ENCODE results near the gene TRAFD1. TPM values are rescaled to one million over a fixed set of nuclear protein-coding genes. Genes with fewer than 3 reads are reported as not detected.

TRAFD1 gene
- total RNA-seq, 1 donor from 2014 or later = 30.8 TPM

DNA sequence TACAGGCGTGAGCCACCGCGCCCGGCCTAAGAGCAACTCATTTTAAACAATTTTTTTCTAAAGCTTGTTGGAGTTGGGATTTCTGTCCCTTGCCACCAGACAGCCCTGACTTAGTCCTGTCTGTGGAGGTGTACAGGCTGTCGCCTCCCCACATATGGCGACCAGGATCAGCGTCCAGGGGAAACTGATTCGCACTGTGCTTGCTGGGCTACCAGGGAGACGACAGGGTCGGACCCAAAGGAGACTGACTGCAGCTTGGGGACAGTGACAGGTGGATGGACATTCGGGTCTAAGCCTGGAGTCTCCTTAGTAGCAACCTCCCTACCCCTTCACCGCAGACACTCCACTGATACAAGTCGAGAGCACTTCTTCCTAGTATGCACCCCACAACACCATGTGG, 40.3 kb downstream of the TRAFD1 start:
- FAIRE-seq = no peak
- no peak for DNase-seq (ENCODE audit: low read depth)
- Histone ChIP-seq H3K36me3 (ENCODE audit: control insufficient read depth, insufficient read depth, low read length) (peaks cover 1% of the 10 kb centered on the region), H3K4me3 (ENCODE audit: low read depth, low read length) (no peak overlapping the region), H3K27me3 (ENCODE audit: control insufficient read depth, insufficient read depth, low read length) (no peaks in the 10 kb centered on the region)
- TF ChIP-seq, protein P1, sequence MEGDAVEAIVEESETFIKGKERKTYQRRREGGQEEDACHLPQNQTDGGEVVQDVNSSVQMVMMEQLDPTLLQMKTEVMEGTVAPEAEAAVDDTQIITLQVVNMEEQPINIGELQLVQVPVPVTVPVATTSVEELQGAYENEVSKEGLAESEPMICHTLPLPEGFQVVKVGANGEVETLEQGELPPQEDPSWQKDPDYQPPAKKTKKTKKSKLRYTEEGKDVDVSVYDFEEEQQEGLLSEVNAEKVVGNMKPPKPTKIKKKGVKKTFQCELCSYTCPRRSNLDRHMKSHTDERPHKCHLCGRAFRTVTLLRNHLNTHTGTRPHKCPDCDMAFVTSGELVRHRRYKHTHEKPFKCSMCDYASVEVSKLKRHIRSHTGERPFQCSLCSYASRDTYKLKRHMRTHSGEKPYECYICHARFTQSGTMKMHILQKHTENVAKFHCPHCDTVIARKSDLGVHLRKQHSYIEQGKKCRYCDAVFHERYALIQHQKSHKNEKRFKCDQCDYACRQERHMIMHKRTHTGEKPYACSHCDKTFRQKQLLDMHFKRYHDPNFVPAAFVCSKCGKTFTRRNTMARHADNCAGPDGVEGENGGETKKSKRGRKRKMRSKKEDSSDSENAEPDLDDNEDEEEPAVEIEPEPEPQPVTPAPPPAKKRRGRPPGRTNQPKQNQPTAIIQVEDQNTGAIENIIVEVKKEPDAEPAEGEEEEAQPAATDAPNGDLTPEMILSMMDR (IDR thresholded peaks at IDR 0.05; ENCODE audit: insufficient read depth, low read length, severe bottlenecking) = no peak

DNA sequence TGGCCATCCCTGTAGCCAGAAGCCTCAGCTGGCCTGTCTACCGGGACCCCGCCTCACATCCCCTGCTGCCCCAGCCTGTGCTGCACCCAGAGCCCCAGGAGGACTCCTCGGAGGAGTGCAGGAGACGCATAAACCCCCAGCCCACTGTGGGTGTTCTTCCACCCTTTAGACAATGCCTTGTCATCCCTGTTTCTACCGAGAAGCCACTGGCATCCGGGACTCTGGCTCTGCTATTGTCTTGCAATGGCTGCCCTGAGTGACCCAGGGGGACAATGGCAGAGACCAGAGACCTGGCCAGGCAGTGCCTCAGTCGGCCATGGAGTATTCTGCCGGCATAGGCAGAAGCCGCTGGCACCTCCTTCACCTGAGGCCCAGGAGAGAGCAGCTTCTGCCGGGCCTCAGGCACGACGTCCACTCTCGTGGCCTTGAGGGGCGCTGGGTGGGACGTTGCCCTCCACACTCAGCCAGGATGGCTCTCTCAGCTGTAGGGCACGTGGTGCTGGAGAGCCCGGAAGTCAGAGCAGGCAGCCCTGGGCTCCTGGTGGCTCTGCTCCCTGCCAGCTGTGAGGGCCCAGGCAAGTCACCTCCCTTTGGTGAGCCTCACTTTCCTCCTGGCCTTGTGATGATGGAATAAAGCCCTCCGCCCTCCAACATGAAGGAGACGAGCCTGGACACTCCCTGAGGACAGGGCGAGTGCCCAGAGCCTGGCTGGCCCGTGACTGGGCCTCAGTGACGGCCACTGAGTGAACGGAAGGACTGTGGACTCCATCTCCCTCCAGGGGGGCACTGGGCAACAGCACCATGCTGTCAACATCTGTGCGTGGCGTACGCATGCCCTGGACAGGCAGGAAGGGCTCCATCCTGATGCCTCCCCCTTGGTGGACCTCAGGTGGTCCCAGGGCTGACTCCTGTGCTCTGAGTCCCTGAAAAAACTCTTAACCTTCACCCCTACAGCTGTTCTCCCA, 41.0 kb downstream of the TRAFD1 start:
- FAIRE-seq = no peak
- H3K27me3 ChIP-seq (ENCODE audit: control insufficient read depth, insufficient read depth, low read length) = no peaks in the 10 kb centered on the region
- TF ChIP-seq, protein P1 (IDR thresholded peaks at IDR 0.05; ENCODE audit: insufficient read depth, low read length, severe bottlenecking) = no peak
- no peak overlapping the region for H3K4me3 ChIP-seq (ENCODE audit: low read depth, low read length)
- peaks cover 6% of the 10 kb centered on the region for H3K36me3 ChIP-seq (ENCODE audit: control insufficient read depth, insufficient read depth, low read length)
- no peak for DNase-seq (ENCODE audit: low read depth)

DNA sequence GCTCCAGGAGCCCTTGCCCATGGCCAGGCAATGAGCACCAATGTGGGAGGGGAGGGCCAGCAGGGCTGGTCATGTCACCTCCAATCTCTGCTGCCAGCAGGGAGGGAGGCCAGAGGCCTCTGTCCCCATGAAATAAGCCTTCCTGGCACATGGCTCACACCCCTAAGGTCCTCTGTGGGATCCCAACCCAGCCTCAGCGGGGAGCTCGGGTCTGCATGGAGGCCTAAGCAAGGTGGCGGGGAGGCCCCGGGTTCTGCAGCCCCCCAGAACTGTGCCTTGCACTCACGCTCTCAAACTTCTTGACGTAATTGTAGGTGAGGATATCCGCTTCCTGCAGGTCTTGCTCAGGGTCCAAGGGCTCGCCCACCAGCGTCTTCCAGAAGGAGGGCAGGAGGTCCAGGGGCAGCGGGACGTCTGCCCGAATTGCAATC, 41.7 kb downstream of the TRAFD1 start:
- TF ChIP-seq, protein P1 (IDR thresholded peaks at IDR 0.05; ENCODE audit: insufficient read depth, low read length, severe bottlenecking) = no peak
- Histone ChIP-seq H3K36me3 (ENCODE audit: control insufficient read depth, insufficient read depth, low read length) (peaks cover 6% of the 10 kb centered on the region), H3K27me3 (ENCODE audit: control insufficient read depth, insufficient read depth, low read length) (no peaks in the 10 kb centered on the region), H3K4me3 (ENCODE audit: low read depth, low read length) (no peak overlapping the region)
- FAIRE-seq (no peak), DNase-seq (ENCODE audit: low read depth) (no peak)

DNA sequence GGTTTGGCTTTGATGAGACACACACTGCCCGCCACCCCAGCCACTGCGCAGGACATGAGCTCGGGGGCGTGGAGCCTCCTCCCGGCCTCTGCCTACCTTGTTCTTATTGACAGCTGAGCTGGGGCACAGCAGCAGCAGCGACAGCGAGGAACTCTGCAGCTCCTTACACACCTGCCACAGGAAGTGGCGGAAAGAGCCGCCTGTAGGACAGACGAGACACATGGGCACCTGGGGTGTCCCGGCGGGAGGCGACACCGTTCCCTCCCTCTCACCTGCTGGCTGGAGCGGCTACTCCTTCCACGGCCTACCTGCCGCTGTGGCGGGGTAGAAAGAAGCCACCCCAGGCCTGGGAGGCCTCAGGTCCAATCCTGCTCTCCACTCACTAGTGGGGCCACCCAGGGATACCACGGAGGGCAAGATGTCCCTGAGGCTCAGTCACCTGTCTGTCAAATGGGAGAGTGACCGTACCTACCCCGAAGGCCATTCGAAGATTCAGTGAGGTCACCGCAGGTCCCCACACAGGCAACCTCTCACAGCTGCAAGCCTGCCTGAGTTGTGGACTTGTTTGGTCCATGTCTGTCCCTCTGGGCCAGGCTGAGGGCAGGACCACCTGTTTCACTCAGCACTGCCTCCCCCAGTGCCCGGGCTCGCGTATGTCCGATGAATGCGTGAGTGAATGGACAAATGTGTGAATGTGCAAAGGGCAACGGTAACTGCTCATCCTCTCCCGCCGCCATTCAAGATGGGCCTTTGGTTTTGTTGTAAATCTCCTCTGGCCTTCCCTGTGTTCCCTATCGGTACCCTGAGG, 42.6 kb downstream of the TRAFD1 start:
- no peak for DNase-seq (ENCODE audit: low read depth)
- peaks cover 6% of the 10 kb centered on the region for H3K36me3 ChIP-seq (ENCODE audit: control insufficient read depth, insufficient read depth, low read length)
- TF ChIP-seq, protein P1 (IDR thresholded peaks at IDR 0.05; ENCODE audit: insufficient read depth, low read length, severe bottlenecking) = no peak
- no peaks in the 10 kb centered on the region for H3K27me3 ChIP-seq (ENCODE audit: control insufficient read depth, insufficient read depth, low read length)
- no peak overlapping the region for H3K4me3 ChIP-seq (ENCODE audit: low read depth, low read length)
- no peak for FAIRE-seq

DNA sequence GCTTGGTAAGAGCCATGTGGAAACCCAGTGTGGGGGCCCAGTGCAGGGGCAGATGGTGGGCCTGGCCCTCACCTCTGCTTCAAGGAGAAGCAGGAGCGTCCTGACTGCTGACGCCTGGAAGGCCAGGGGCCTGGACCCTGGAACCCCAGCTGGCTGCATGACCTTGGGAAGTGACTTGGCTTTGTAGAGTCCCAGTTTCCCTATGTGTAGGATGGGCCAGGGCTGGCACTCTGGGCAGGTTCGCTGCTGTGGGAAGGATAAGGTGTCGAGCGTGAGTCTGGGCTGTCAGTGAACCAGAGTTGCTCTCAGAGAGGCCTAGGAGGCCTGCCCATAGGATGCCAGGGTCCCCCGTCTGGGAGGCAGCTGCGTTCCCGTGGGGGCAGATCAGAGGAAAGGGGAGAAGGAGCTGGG, 43.2 kb downstream of the TRAFD1 start:
- Histone ChIP-seq H3K36me3 (ENCODE audit: control insufficient read depth, insufficient read depth, low read length) (peaks cover 6% of the 10 kb centered on the region), H3K4me3 (ENCODE audit: low read depth, low read length) (no peak overlapping the region), H3K27me3 (ENCODE audit: control insufficient read depth, insufficient read depth, low read length) (no peaks in the 10 kb centered on the region)
- DNase-seq (ENCODE audit: low read depth) (no peak), FAIRE-seq (no peak)
- TF ChIP-seq, protein P1 (IDR thresholded peaks at IDR 0.05; ENCODE audit: insufficient read depth, low read length, severe bottlenecking) = no peak

Measured in bronchial epithelial cell (primary cell).